NCI-H2029 treated with DMSO at 0.1 percent for 48 hours (cell line): ENCODE data around the gene LRRN2.

Source experiments
- DNase-seq: peaks from one replicate; lab custom pipeline; 2025; lab: John Stamatoyannopoulos, UW

Gene LRRN2

DNA sequence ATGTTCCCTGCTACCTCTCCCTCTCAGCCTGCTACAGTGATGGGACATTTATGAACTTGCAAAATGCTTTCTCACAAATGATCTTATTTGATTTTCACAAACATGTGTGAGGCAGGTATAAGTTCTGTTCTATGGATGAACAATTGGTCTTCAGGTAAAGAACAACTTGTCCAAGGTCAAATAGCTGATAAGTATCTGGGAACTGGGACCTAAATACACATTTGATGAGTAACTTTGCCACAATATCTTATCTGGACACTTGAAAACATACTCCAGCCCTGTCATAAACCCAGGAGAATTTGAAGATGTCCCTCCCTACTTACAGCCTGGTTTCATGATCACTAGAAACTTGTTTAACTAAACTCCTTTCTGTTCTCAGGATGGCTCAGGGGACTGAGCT is 23.0 kb downstream of the LRRN2 start:
- no peak for DNase-seq

DNA sequence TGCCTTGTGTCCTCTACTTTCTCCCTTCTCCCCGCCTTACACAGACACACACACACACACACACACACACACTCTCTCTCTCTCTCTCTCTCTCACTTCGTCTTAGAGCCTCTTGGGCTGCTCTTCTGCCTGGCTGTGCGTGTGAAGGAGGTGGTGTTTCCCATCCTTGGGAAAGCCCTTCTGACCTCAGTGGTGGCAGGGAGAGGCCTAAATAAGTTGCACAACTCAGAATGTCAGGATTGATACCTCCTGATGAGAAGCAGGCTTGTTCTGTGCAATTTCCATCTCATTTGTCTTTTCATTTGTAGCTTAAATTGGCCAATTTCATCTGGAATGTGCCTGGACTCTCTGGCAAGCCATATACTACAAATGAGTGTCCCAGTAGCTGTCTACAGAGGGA is 25.0 kb downstream of the LRRN2 start:
- no peak for DNase-seq

DNA sequence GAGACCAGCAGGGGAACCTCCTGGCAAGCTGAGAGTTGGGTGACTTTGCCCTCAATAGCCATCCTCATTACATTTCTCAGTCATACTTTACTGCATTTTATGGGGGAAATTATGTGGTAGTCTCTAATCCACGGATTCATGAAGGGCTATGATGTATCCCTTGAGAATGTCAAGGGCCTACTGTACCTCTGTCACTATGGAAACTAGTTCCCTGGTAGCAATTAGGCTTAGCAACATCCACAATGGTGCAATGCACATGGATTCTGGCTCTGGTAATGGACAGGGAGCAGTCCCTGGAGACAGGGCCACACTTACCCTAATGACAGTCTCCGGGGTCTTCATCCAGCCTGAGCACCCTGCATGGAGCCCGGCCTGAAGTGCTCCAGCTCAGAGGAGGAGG is 26.5 kb downstream of the LRRN2 start:
- DNase-seq: no peak

DNA sequence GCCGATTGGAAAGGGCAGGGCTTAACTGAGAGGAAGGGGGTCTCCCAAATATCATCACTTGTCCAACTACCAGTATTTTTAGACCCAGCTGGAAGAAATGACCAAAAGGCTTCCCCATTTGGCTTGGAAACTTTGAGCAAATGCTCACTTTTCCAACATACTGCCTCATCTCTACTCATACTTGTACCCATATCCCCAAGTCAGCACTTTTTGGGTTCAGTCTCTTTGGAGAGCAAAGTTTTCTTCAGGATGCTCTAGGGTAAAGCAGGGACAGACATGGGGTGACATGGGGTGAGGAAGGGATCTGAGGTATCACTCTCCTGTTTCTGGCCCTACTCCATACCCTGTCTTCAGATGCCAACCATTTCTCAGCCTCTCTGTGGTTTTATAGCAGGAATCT is 27.2 kb downstream of the LRRN2 start:
- DNase-seq: no peak

DNA sequence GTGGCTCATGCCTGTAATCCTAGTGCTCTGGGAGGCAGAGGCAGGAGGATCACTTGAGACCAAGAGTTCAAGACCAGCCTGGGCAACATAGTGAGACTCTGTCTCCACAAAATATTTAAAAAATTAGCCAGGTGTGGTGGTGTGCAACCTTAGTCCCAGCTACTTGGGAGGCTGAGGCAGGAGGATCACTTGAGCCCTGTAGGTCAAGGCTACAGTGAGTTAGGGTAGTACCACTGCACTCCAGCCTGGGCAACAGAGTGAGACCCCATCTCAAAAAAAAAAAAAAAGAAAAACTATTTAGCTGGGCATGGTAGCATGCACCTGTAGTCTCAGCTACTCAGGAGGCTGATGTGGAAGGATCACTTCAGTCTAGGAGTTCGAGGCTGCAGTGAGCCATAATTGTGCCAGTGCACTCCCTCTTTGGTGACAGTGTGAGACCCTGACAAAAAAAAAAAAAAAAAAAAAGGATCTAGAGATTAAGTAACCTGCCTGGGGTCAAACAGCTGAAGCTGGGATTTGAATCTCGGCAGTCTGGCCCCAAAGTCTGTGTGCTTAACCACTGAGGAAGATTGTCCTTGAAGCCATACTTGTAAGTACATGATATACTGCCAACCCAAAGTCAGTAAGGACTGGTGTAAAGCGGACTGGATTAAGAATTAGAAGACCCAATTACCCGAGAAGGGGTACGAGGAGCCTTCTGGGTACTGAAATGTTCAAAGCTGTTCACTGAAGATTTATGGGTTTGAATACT is 31.8 kb downstream of the LRRN2 start:
- DNase-seq: no peak

DNA sequence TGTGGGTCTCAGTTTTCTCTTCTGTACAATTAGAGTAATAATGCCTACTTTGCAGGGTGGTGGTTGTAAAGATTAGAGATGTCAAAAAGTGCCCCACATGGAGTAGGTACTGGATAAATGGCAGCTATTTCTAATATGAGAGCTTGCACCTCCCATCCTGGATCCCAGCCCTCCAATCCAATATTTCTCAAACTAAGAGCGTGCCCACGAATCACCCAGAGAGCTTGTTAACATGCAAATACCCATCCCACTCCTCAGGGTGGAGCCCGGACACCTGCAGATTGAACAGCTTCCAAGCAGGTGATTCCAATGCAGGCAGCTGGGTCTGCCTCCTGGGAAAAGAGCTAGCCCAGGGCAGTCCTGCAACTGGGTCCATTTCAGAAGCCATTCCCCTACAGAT is 33.0 kb downstream of the LRRN2 start:
- no peak for DNase-seq

DNA sequence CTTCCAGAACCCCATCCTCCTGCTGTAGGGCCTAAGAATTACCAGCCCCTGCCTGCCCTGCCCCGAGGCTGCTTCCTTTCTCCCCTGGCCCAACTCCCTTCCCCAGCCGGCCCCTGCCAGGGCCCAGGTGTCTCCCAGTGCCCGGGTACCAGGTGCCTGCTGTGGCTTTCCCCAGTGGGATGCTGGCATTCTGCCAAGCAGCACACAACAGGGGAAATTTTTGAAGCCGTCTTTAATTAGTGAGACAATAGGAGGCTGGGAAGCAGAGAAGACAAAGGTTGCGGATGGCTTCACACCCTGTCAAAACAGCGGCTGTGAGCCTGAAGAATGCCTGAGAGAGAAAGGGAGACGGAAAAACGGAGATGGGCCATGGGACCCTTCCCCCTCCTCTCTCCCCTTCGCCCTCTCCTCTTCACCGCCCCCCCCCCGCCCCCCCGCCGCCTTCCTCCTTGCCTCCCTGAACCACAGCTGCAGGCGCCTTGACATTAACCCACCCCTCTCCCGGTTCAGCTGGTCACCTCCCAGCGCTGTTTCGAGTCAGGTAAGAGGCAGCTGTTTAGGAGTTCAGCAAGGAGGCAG is 33.6 kb downstream of the LRRN2 start:
- no peak for DNase-seq

DNA sequence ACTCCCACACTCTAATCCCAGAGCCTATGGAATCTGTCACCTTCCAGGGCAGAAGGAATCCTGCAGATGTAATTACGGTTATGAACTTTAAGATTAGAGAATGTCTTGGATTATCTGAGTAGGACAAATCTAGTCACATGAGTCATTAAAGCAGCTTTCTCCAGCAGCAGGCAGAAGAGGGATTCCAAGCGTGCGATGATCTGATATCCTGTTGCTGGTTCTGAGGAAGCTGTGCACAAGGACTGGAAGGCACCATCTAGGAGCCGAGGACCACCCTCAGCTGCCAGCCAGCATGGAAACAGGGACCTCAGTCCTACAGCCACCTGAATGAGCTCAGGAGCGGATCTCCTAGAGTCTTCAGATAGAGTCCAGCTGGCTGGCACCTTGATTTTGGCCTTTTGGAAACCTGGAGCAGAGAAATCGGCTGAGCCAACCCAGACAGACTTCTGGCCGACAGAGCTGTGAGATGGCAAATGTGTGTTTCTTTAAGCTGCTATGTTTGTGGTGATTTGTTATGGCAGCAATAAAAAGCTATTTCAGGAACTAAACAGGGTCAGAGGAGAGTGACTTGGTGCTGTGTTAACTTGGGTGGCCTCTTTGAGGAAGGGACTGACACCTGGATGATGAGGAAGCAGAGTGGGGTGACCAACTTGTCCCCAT is 34.5 kb downstream of the LRRN2 start:
- no peak for DNase-seq

DNA sequence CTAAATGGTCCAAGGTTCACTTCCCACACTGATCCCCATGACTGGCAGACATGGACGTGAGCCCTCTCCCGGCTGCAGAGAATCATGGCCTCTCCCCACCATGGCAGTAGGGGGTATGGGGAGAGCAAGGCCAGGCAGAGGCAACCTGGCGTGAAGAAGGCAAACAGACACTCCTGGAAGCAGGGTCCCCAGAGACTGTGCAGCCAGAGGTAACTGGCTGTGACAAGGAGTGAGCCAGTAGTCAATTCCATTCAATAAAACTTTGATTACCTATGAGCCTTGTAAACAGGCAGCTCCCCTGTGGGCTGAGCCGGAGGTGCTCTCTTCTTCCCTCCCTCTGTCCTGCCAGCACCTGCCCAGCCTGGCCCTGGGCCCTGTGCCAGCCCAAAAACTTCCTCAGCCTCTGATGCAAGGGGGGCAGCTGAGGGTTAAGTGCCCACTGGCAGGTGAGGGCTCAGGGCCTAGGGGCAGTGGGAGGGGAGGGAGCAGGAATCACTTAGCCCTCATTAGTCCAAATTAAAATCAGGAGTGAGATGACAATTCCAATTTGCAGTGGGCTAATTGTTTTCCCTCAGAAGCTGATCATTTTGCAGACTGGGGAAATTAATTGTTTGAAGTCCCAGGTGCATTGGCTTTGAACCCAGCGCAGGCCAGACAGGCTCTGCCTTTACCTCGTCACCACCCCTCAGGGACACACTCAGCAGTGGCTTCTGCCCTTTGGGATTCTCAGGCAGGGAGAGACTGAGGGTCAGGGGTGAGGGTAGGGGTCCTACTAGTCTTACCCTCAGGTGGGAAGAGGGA is 35.6 kb downstream of the LRRN2 start:
- DNase-seq: no peak

DNA sequence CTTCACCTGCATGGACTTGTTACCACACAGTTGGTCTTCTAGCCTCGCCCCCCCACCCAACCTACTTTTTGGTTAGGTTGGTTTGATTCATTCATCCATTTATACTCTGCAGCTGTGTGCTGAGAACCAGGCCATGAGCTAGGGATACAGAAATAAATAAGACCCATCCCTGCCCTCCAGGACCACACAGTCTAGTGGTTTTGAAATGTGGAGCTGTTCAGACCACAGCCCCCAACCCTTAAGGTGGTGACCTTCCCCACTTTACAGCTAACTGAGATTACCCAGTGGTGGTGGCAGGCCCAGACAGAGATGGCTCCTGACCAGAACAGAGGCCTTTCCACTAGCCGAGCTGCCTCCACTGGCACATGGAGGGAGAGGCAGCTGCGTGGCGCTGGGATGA is 37.0 kb downstream of the LRRN2 start:
- DNase-seq: no peak

DNA sequence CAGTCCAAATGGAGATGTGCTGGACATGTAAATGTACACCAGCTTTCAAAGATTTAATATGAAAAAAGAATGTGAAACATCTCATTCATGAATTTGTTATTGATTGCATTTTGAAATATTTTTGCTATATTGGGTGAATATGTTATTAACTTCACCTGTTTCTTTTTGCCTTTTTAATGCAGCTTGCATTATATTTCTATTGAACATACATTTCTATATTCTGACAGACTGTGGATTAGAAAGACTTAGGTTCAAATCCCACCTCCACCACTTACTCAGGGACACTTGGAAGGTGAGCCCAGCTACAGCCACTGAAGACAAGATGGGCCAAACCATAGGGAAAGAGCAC is 37.8 kb downstream of the LRRN2 start:
- DNase-seq: no peak

DNA sequence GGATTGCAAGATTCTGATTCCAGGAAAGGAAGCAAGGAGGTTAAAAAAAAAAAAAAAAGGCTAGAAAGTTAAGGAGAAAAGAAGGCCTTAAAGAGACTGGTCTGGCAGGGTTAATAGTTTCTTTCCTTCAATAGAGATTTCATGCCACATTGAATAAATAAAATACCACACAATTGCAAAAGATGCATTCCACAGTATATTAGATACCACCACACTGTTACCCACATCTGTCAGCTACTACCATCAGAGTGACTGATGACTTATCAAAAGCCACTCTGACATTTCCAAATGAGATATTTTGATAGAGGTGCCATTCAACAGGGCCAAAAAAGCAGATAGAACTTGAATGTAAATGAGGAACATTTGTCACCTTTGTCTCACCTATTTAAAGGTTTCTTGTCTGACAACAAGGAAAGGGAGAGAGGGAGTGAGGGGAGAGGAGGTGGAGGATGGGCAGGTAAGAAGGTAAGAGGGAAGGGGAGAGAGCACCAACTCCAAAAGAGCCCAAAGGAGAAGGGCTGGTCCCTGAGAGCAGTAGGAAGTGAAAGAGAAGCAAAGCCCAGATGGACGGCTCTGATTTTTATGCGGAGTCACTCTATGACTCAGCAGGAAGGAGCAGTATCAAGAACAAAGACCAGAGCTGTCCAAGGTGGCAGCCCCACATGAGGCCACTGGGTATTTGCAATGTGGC is 38.3 kb downstream of the LRRN2 start:
- DNase-seq: no peak

DNA sequence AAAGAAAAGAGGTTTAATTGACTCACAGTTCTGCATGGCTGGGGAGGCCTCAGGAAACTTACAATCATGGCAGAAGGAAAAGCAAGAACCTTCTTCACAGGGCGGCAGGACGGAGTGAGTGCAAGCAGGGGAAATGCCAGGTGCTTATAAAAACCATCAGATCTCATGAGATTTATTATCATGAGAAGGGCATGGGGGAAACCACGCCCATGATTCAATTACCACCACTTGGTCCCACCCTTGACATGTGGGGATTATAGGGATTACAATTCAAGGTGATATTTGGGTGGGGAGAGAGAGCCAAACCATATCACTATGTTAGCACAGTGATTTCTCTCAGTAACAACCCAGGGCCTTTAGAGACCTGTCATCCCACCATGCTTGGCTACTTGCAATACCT is 39.9 kb downstream of the LRRN2 start:
- no peak for DNase-seq

DNA sequence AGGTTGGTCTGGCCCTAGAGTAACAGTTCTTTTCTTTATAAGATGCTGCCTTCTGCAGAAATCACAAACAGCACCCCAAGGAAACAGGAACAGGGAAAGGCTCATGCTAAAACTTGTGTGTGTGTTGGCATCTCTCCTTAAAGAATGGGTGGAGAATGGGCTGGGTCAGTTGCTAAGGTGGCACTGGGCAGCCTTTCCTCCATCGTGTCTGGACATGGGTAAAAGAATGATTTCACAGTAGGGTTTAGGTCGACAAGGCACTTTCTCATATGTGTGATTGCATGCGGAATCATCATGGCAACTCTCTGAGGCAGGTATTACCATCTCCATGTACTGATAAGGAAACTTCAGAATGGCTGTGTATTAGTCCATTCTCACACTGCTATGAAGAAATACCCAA is 40.3 kb downstream of the LRRN2 start:
- DNase-seq: no peak

DNA sequence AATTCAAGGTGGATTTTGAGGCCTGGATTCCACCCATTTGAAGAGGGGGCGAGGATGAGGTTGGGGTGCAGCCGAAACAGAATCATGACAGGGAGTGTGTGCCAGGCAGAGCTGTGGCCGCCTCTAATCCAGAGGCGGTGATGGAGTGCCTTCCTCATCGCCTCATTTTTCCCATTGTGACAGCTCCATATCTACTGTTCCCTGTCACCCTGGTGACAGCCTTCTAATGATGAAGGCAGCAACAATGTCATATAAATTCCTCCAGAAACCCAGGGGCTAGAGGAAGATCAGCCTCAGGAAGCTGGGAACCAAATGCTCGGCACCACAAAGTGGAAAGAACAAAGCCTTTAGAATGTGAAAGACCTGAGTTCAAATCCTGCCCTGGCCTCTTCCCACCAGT is 42.0 kb downstream of the LRRN2 start:
- DNase-seq: no peak

DNA sequence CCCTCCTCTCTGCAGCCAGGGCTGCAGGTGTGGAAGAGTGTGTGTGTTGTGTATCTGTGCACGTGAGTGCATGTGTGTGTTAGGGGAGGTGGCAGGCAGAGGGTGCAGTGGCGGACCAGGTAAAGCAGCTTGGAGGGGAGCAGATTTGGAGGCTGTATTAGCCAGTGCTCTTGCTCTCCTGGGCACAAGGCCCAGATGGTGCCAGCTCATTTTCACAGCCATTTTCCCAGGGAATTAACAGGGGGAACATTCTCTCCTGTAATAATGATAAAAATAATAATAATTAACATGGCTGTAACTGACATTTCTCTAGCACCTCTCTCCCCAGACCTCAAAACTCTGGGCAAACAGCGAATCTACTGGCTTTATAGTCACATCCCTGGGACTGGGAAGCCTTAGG is 43.6 kb downstream of the LRRN2 start:
- DNase-seq: no peak

DNA sequence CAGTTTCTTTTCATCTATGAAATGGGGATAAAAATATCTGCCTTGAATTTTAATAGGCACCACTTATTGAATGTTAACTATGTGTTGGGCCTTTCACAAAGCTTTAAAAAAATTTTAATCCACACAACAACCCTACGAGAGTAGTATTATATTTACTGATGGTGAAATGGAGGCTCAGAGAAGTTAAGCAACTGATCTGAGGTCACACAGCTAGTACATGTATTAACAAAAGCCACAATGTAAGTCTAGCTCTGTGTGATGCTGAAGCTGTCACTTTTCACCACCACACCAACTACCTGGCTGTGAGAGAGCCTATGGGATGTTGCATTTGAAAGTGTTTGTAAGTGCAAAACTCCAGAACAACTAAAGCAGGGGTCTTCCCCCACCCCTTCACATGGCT is 44.1 kb downstream of the LRRN2 start:
- no peak for DNase-seq

DNA sequence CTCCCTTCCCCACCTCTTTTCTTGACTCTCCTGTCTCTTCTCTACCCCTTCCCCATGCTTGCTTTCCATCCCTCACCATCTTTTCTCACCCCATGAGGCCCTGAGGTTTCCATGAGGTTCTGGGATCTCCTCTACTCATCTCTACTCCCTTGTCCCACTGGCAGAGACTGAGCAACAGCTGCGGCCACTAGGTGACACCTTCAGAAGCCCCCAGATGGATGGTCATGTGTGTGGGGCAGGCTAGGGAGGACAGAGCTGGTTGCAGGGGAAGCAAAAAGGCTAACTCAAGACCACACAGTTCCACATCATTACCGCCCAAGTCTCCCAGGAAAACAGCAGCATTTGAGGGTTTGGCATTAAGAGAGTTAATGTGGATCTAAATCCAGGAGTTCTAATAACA is 45.0 kb downstream of the LRRN2 start:
- no peak for DNase-seq

DNA sequence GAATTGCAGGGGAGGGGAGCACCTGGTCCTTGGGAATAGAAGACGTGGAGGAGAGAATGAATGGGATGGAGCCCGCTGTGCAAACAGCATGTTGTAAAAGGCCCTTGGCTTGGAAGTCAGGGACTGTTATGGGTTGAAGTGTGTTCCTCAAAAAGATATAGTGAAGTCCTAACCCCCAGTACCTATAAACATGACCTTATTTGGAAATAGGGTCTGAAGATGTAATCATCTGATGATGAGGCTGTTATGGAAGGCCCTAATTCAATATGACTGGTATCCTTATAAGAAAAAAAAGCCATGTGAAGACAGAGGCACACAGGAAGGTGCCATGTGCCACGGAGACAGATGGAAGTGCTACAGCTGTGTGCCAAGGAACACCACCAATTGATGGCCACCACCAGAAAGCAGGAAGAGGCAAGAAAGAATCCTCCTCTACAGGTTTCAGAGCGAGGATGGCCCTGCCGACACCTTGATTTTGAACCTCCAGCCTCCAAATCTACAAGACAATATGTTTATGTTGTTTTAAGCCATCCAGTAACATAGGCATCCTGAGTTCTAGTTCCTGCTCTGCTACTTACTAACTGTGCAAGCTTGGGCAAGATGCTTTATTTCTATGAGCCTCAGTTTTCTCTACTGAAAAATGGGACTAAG is 51.2 kb downstream of the LRRN2 start:
- DNase-seq: no peak

DNA sequence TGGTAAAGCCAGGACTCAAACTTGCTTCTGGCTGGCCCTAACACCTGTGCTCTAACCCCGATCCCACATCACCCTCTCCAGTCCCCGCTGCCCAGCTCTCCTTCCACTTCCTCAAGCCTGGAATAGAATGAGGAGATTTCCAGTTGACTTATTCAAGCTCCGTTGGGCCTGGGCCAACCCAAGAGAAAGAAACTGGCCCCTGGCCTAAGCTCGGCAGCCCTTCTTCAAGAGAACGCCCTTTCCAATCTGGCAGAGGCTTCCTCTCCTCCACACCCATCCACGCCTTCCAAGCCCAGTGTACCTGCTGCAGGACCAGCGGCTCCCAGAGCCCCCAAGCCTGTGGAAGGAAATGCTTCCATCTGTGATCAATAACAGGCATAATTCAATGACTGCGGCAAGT is 51.9 kb downstream of the LRRN2 start:
- DNase-seq: no peak

DNA sequence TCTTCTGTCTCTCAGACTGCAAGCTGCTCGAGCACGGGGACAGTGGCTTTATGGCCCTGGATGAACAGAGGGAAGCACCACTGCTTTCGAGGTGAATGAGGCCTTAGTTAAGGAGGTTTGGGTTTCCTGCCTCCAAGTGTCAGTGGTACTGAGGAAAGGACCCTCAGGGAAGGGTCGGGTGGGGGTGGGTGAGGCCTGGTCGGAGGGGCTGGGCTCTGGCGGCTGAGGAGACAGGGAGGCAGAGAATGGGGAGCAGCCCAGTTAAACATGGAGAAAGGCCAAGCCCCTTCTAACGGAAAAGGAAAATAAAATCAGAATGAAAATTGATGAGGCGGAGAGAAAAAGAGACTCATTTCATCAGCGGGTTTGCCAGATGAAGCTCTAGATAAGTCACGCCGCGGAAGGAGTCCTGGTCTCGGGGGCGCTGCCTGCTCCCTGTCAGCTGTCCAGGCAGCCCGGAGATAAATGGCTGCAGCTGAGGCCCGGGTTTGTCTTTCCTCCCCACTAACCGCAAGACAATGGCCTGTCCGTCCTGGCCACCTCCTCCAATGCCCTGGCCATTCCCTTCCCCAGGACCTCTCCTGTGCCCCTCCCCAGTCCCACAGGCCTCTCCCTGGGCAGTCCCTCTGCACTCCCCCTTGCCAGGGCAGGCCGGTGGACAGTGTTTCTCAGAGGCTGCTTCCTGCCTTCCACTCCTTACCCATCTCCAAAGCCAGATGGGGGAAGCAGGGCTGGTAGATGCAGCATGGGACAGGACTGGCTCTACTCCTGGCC is 55.2 kb downstream of the LRRN2 start:
- no peak for DNase-seq
